Endothelial cell of umbilical vein (primary cell): ENCODE results near the gene LBR. TPM values are rescaled to one million over a fixed set of nuclear protein-coding genes. Genes with fewer than 3 reads are reported as not detected.

Experiments
- BruUV-seq: library from RNA; stranded (reverse); fragments of 400-500 nt; replicated peaks from 2 replicates; lab custom pipeline; 2021; lab: Mats Ljungman, UMichigan
- CTCF ChIA-PET: fragments of 300-600, 350-600 bp; sonication (Branson Sonifier 250); formaldehyde crosslinking; loops from one replicate; lab custom pipeline; 2021; ENCODE audit warnings: antibody characterized with exemption, inconsistent platforms; lab: Charles Lee
- POLR2A ChIA-PET: fragments of 300-600, 350-600 bp; sonication (Branson Sonifier 250); formaldehyde crosslinking; loops from one replicate; lab custom pipeline; 2021; ENCODE audit warnings: antibody characterized with exemption, inconsistent platforms; lab: Charles Lee
- DNase-seq: peaks from one replicate; pipeline ENCODE4 v3.0.0-alpha.2; 2011; ENCODE audit warnings: low read depth, low spot score
- FAIRE-seq: peaks from 2 replicates; lab custom pipeline; 2011; peaks lifted over from hg19 to GRCh38; lab: Jason Lieb, UNC
- H2AFZ ChIP-seq: 2 replicates; pipeline ENCODE4 v1.6.0; 2012; ENCODE audit warnings: low read depth, low read length, control low read depth, inconsistent platforms
- H3K27ac ChIP-seq: 2 replicates; pipeline ENCODE4 v1.5.1; 2011; ENCODE audit warnings: low read depth, mild to moderate bottlenecking, control low read depth, low read length, moderate library complexity; ENCODE audit not compliant: insufficient read depth
- H3K27me3 ChIP-seq, 2 experiments: 2 replicates each; pipeline versions ENCODE4 v1.6.0 to v1.6.1; 2011; ENCODE audit warnings: low read length in 2 of 2, mixed read lengths in 1 of 2; ENCODE audit not compliant: control insufficient read depth in 2 of 2, insufficient read depth in 2 of 2
- H3K36me3 ChIP-seq, 2 experiments: 2 replicates in 1 of 2; 3 replicates in 1 of 2; pipeline ENCODE4 v1.5.1; 2011; ENCODE audit warnings: low read length in 2 of 2, mild to moderate bottlenecking in 1 of 2, moderate library complexity in 1 of 2; ENCODE audit not compliant: control insufficient read depth in 2 of 2, insufficient read depth in 2 of 2; ENCODE audit errors: extremely low read depth in 1 of 2
- H3K4me1 ChIP-seq: 3 replicates; pipeline ENCODE4 v1.5.1; 2011; ENCODE audit warnings: mild to moderate bottlenecking, low read length; ENCODE audit not compliant: control insufficient read depth, insufficient read depth; ENCODE audit errors: extremely low read depth
- H3K4me2 ChIP-seq: 2 replicates; pipeline ENCODE4 v1.6.1; 2011; ENCODE audit warnings: low read length, control low read depth, mixed read lengths; ENCODE audit not compliant: insufficient read depth
- H3K4me3 ChIP-seq, 3 experiments: fragments of 200-600 bp in 1 of 3; sonication (generic), shearing (Covaris generic) in 1 of 3; replicated peaks in 1 of 3; 2 replicates each; pipeline ENCODE4 v1.5.1; 2011 to 2016; ENCODE audit warnings: control low read depth in 3 of 3, low read length in 3 of 3, mild to moderate bottlenecking in 2 of 3, inconsistent platforms in 1 of 3, low read depth in 1 of 3, moderate library complexity in 1 of 3; ENCODE audit not compliant: insufficient read depth in 1 of 3
- H3K79me2 ChIP-seq: 2 replicates; pipeline ENCODE4 v1.6.0; 2012; ENCODE audit warnings: low read length, inconsistent platforms; ENCODE audit not compliant: control insufficient read depth, insufficient read depth
- H3K9ac ChIP-seq: replicated peaks from 2 replicates; pipeline ENCODE3; 2011; ENCODE audit warnings: low read length, control low read depth; ENCODE audit not compliant: insufficient read depth; ENCODE audit errors: extremely low read depth
- H3K9me1 ChIP-seq: replicated peaks from 3 replicates; pipeline ENCODE4 v1.6.0; 2011; ENCODE audit warnings: mild to moderate bottlenecking, low read length; ENCODE audit not compliant: control insufficient read depth, insufficient read depth; ENCODE audit errors: extremely low read depth
- H3K9me3 ChIP-seq: replicated peaks from 2 replicates; pipeline ENCODE4 v1.5.1; 2012; ENCODE audit warnings: low read length, inconsistent platforms; ENCODE audit not compliant: control insufficient read depth, insufficient read depth
- H4K20me1 ChIP-seq: replicated peaks from 2 replicates; pipeline ENCODE3; 2011; ENCODE audit warnings: mild to moderate bottlenecking, low read length; ENCODE audit not compliant: control insufficient read depth, insufficient read depth; ENCODE audit errors: extremely low read depth
- CTCF ChIP-seq, 2 donors: IDR thresholded peaks; 1 replicate in 1 of 2; 2 replicates in 1 of 2; pipeline ENCODE4 v1.5.1; 2011; ENCODE audit warnings: low read length in 2 of 2, mild to moderate bottlenecking in 2 of 2, moderate library complexity in 2 of 2, control low read depth in 1 of 2, inconsistent platforms in 1 of 2, low read depth in 1 of 2; ENCODE audit not compliant: insufficient read depth in 1 of 2; ENCODE audit errors: extremely low read depth in 1 of 2
- EZH2 ChIP-seq: IDR thresholded peaks from 2 replicates; pipeline ENCODE4 v1.6.1; 2012; ENCODE audit warnings: borderline replicate concordance, low read depth, mild to moderate bottlenecking, moderate library complexity, low read length, inconsistent platforms; ENCODE audit not compliant: severe bottlenecking
- FOS ChIP-seq: IDR thresholded peaks from 2 replicates; pipeline ENCODE4 v1.6.1; 2011; ENCODE audit warnings: mild to moderate bottlenecking, low read length, moderate library complexity, borderline replicate concordance; ENCODE audit not compliant: insufficient read depth
- GATA2 ChIP-seq: IDR thresholded peaks from 2 replicates; pipeline ENCODE4 v1.7.0; 2011; ENCODE audit warnings: low read depth, mild to moderate bottlenecking, moderate library complexity, mixed read lengths, low read length; ENCODE audit not compliant: insufficient read length, insufficient read depth
- JUN ChIP-seq: IDR thresholded peaks from 2 replicates; pipeline ENCODE4 v1.6.1; 2011; ENCODE audit warnings: borderline replicate concordance, low read depth; ENCODE audit not compliant: insufficient read length, insufficient read depth
- MAX ChIP-seq: IDR thresholded peaks from 2 replicates; pipeline ENCODE4 v1.6.1; 2011; ENCODE audit not compliant: insufficient read depth, insufficient read length
- MYC ChIP-seq: IDR thresholded peaks from one replicate; pipeline ENCODE4 v1.6.1; 2011; ENCODE audit warnings: mild to moderate bottlenecking, low read depth, low read length
- POLR2A ChIP-seq: IDR thresholded peaks from 2 replicates; pipeline ENCODE4 v1.6.1; 2012; ENCODE audit warnings: low read depth, mild to moderate bottlenecking, control low read depth, low read length
- POLR2AphosphoS5 ChIP-seq: IDR thresholded peaks from 2 replicates; pipeline ENCODE4 v1.6.1; 2012; ENCODE audit warnings: low read depth, mild to moderate bottlenecking, control low read depth, low read length, moderate library complexity; ENCODE audit not compliant: insufficient read depth
- dilution Hi-C: fragments of 300-500 bp; cut with MboI; formaldehyde crosslinking; loops from one replicate; pipeline ENCODE4 v1.15.0; 2019; ENCODE audit warnings: low sequenced_read_pairs; ENCODE audit not compliant: extremely low pct_ligation_motif_present
- intact Hi-C: fragments of 100-400 bp; cut with micrococcal nuclease; formaldehyde crosslinking; loops from one replicate; pipeline ENCODE4 v1.10.0; 2022
- polyA plus RNA-seq, 4 experiments: library from polyadenylated mRNA; depleted of rRNA in 3 of 4; stranded (reverse) in 3 of 4; unstranded in 1 of 4; fragments of >200 nt; gene quantifications; 2 replicates each; pipeline versions ENCODE4 v1.2.1 to v1.2.3, GENCODE V29; 2011 to 2012; ENCODE audit warnings: missing spikeins in 1 of 4
- total RNA-seq: library from RNA; stranded (reverse); gene quantifications from 2 replicates; pipeline ENCODE4 v1.2.3, GENCODE V29; 2021

LBR gene
- total and polyA plus RNA-seq, 2 donors (not counting 3 experiments of a cell fraction or from before 2014, with no cell fraction given): 53.9 to 119 TPM

- CTCF ChIA-PET: interaction anchor here (3.0 kb wide), 1 partner anchor 11 kb away, joined by 12 read pairs; no protein-coding TSS in a partner anchor
- no peak for FAIRE-seq
- no peak overlapping the region for H2AFZ ChIP-seq
These were observed 24.1 kb upstream of the LBR start for GRCh38 chr1:225451840-225452515.

More at GRCh38 chr1:225451840-225452515, 24.1 kb upstream of the LBR start:
- H3K4me3 ChIP-seq: no peak overlapping the region
- no peak overlapping the region for H3K9ac ChIP-seq
- dilution Hi-C loops: no loop called here
- H3K36me3 ChIP-seq: no peaks in the 10 kb centered on the region
- TF ChIP-seq POLR2A (no peak), POLR2AphosphoS5 (no peak), FOS (no peak), MAX (no peak), GATA2 (no peak), JUN (no peak), MYC (no peak), CTCF (IDR thresholded peaks at IDR 0.05; ENCODE audit: extremely low read depth in 1 of 2, insufficient read depth in 1 of 2, low read depth in 1 of 2, low read length in 2 of 2) (no peak), EZH2 (no peak)
- intact Hi-C loops: no loop called here
- no peaks in the 10 kb centered on the region for H3K9me1 ChIP-seq
- H4K20me1 ChIP-seq: no peaks in the 10 kb centered on the region
- H3K27me3 ChIP-seq: peaks cover 2% of the 10 kb centered on the region in 2 experiments
- no TSS peak for BruUV-seq
- H3K9me3 ChIP-seq: no peaks in the 10 kb centered on the region
- peaks cover 10% of the 10 kb centered on the region for H3K4me1 ChIP-seq
- DNase-seq: no peak
- H3K79me2 ChIP-seq: no peaks in the 10 kb centered on the region
- POLR2A ChIA-PET: no interaction called here
- H3K27ac ChIP-seq: no peak overlapping the region
- no peak overlapping the region for H3K4me2 ChIP-seq
